ENCODE data around the gene UMAD1.

UMAD1 gene

GRCh38 chr7:7647495-7648036 is 7.0 kb downstream of the UMAD1 start:
- Mint-ChIP-seq H3K9me3 (peaks cover 9% of the 10 kb centered on the region), H3K27ac (no peak overlapping the region), H3K4me1 (peaks cover 14% of the 10 kb centered on the region), H3K4me3 (no peak overlapping the region), H3K36me3 (ENCODE audit: low read depth) (peaks cover 19% of the 10 kb centered on the region), H3K27me3 (ENCODE audit: low read depth) (no peaks in the 10 kb centered on the region)
- no peak for TF ChIP-seq CTCF (IDR thresholded peaks at IDR 0.05; ENCODE audit: unreplicated experiment in 3 of 3)

GRCh38 chr7:7650682-7651206 is 10.2 kb downstream of the UMAD1 start:
- Mint-ChIP-seq H3K27me3 (ENCODE audit: low read depth) (no peaks in the 10 kb centered on the region), H3K4me3 (no peak overlapping the region), H3K9me3 (peaks cover 6% of the 10 kb centered on the region), H3K27ac (no peak overlapping the region), H3K36me3 (ENCODE audit: low read depth) (peaks cover 13% of the 10 kb centered on the region), H3K4me1 (peaks cover 20% of the 10 kb centered on the region)
- no peak for TF ChIP-seq CTCF (IDR thresholded peaks at IDR 0.05; ENCODE audit: unreplicated experiment in 3 of 3)

GRCh38 chr7:7651479-7651878 is 10.9 kb downstream of the UMAD1 start:
- H3K27ac Mint-ChIP-seq, result peak overlapping the region in 2 of 3 experiments; percentile 8 to 19
- H3K4me3 Mint-ChIP-seq, result no peak overlapping the region
- no peak for TF ChIP-seq CTCF (IDR thresholded peaks at IDR 0.05; ENCODE audit: unreplicated experiment in 3 of 3)
- no peaks in the 10 kb centered on the region for H3K27me3 Mint-ChIP-seq (ENCODE audit: low read depth)
- H3K4me1 Mint-ChIP-seq, result peaks cover 20% of the 10 kb centered on the region
- peaks cover 4% of the 10 kb centered on the region for H3K9me3 Mint-ChIP-seq
- H3K36me3 Mint-ChIP-seq (ENCODE audit: low read depth), result peaks cover 6% of the 10 kb centered on the region

- H3K4me3 Mint-ChIP-seq, result no peak overlapping the region
- H3K9me3 Mint-ChIP-seq, result peaks cover 12% of the 10 kb centered on the region
- peaks cover 12% of the 10 kb centered on the region for H3K36me3 Mint-ChIP-seq (ENCODE audit: low read depth)
- H3K27ac Mint-ChIP-seq, result peak overlapping the region in 1 of 3 experiments; percentile 14
- peaks cover 20% of the 10 kb centered on the region for H3K4me1 Mint-ChIP-seq
- no peaks in the 10 kb centered on the region for H3K27me3 Mint-ChIP-seq (ENCODE audit: low read depth)
- TF ChIP-seq CTCF (IDR thresholded peaks at IDR 0.05; ENCODE audit: unreplicated experiment in 3 of 3), result no peak
Observed at GRCh38 chr7:7652798-7653540, 12.4 kb downstream of the UMAD1 start.

- H3K27me3 Mint-ChIP-seq (ENCODE audit: low read depth), result no peaks in the 10 kb centered on the region
Observed at GRCh38 chr7:7653593-7654187, 13.1 kb downstream of the UMAD1 start.

More at GRCh38 chr7:7653593-7654187, 13.1 kb downstream of the UMAD1 start:
- H3K4me1 Mint-ChIP-seq, result peaks cover 20% of the 10 kb centered on the region
- no peak overlapping the region for H3K4me3 Mint-ChIP-seq
- H3K36me3 Mint-ChIP-seq (ENCODE audit: low read depth), result peaks cover 19% of the 10 kb centered on the region
- H3K9me3 Mint-ChIP-seq, result peaks cover 19% of the 10 kb centered on the region
- no peak overlapping the region for H3K27ac Mint-ChIP-seq
- TF ChIP-seq CTCF (IDR thresholded peaks at IDR 0.05; ENCODE audit: unreplicated experiment in 3 of 3), result peak in 2 of 3 experiments; percentile 30 to 40

Measured in nephron (organoid).